HL-60 (cell line): ENCODE results near the gene GCGR.

Source experiments
- DNase-seq, 2 experiments: peaks; one replicate each; pipeline ENCODE4 v3.0.0-alpha.2; 2010 to 2020; ENCODE audit warnings: low read depth in 1 of 2, low spot score in 1 of 2
- H3K27ac ChIP-seq: fragments of 250-450 bp; sonication (Bioruptor Pico); replicated peaks from 2 replicates; pipeline ENCODE4 v1.5.1; 2020; ENCODE audit warnings: mild to moderate bottlenecking, moderate library complexity
- H3K27me3 ChIP-seq: fragments of 250-450 bp; sonication (Bioruptor Pico); 2 replicates; pipeline ENCODE4 v1.5.1; 2021; ENCODE audit warnings: mild to moderate bottlenecking, moderate library complexity; ENCODE audit not compliant: insufficient read depth, poor library complexity, severe bottlenecking
- H3K4me3 ChIP-seq: replicated peaks from 2 replicates; pipeline ENCODE4 v1.5.1; 2011; ENCODE audit warnings: mild to moderate bottlenecking, control low read depth, low read length; ENCODE audit not compliant: insufficient read depth
- CTCF ChIP-seq: IDR thresholded peaks from one replicate; pipeline ENCODE4 v1.5.1; 2011; ENCODE audit warnings: low read length, control low read depth, inconsistent platforms; ENCODE audit not compliant: insufficient read depth
- GABPA ChIP-seq: IDR thresholded peaks from 2 replicates; pipeline ENCODE4 v1.6.1; 2012; ENCODE audit warnings: low read depth
- POLR2AphosphoS5 ChIP-seq: IDR thresholded peaks from 2 replicates; pipeline ENCODE4 v1.6.1; 2012; ENCODE audit warnings: low read depth
- REST ChIP-seq: IDR thresholded peaks from 2 replicates; pipeline ENCODE4 v1.6.1; 2012; ENCODE audit warnings: low read depth; ENCODE audit not compliant: insufficient replicate concordance
- SPI1 ChIP-seq: IDR thresholded peaks from 2 replicates; pipeline ENCODE4 v1.6.1; 2012; ENCODE audit warnings: low read depth, mild to moderate bottlenecking, borderline replicate concordance
- long read RNA-seq: library from polyadenylated mRNA; unstranded; transcript quantifications from one replicate; pipeline ENCODE4 v2.0.0, GENCODE V29; 2020

GCGR gene
- long read RNA-seq, result 0 reads

GRCh38 chr17:81803728-81804558 is at the start of gene GCGR:
TSS of gene GCGR (plus strand) at chr17:81804150. CDS start at chr17:81809019, 4,869 bp downstream.
- Histone ChIP-seq H3K27me3 (peaks cover 45% of the 10 kb centered on the region), H3K27ac (no peak within 1 kb of the TSS), H3K4me3 (no peak within 1 kb of the TSS)
- no peak for TF ChIP-seq REST
- no peak for TF ChIP-seq GABPA
- TF ChIP-seq SPI1, result no peak
- no peak for TF ChIP-seq POLR2AphosphoS5
- TF ChIP-seq CTCF, result no peak
- no peak for DNase-seq

GRCh38 chr17:81792675-81793615 is 11.0 kb upstream of the GCGR start:
- H3K4me3 ChIP-seq, result no peak overlapping the region
- TF ChIP-seq REST, result no peak
- TF ChIP-seq CTCF, result no peak
- no peak for TF ChIP-seq SPI1
- TF ChIP-seq GABPA, result no peak
- no peak for TF ChIP-seq POLR2AphosphoS5
- H3K27me3 ChIP-seq, result no peaks in the 10 kb centered on the region
- no peak overlapping the region for H3K27ac ChIP-seq
- DNase-seq, result no peak

GRCh38 chr17:81794074-81794476 is 9.9 kb upstream of the GCGR start:
- no peak overlapping the region for H3K4me3 ChIP-seq
- H3K27ac ChIP-seq, result peak overlapping the region; percentile 11
- no peaks in the 10 kb centered on the region for H3K27me3 ChIP-seq
- TF ChIP-seq REST (no peak), GABPA (no peak), SPI1 (no peak), POLR2AphosphoS5 (no peak)
- DNase-seq, result no peak
